PC-9 (cell line): ENCODE data around the gene LYPD3.

ENCODE experiments used
- CTCF ChIP-seq: fragments of 200-600 bp; sonication (generic); conservative IDR thresholded peaks from 2 replicates; pipeline ENCODE4 v1.6.1; 2017; ENCODE audit warnings: mixed run types, antibody characterized with exemption, mild to moderate bottlenecking, moderate library complexity
- EZH2 ChIP-seq: fragments of 200-600 bp; sonication (generic); IDR thresholded peaks from 2 replicates; pipeline ENCODE4 v1.8.0; 2017; ENCODE audit warnings: antibody characterized with exemption, low read depth

- TF ChIP-seq CTCF = no peak
- no peak for TF ChIP-seq EZH2
Observed at GRCh38 chr19:43463381-43464133, 1.9 kb downstream of the LYPD3 start.
